SK-N-DZ (cell line): ENCODE results near the gene GCLM. TPM values are rescaled to one million over a fixed set of nuclear protein-coding genes. Genes with fewer than 3 reads are reported as not detected.
A peak's percentile ranks its signal among the peaks of the same experiment; 100 is the strongest.
"Not testable (repeated sequence)": the region's sequence is repeated elsewhere in the genome, so short reads cannot be mapped to it uniquely, and the experiment has no call there.

Experiments
- DNase-seq: peaks from one replicate; pipeline ENCODE4 v3.0.0-alpha.2; 2015; ENCODE audit warnings: low spot score
- polyA plus RNA-seq, 2 experiments: library from polyadenylated mRNA; depleted of rRNA; stranded (reverse); fragments of >200 nt; gene quantifications; 2 replicates each; pipeline ENCODE4 v1.2.3, GENCODE V29; 2014

The GCLM gene, protein sequence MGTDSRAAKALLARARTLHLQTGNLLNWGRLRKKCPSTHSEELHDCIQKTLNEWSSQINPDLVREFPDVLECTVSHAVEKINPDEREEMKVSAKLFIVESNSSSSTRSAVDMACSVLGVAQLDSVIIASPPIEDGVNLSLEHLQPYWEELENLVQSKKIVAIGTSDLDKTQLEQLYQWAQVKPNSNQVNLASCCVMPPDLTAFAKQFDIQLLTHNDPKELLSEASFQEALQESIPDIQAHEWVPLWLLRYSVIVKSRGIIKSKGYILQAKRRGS
- polyA plus RNA-seq (2014; cell fraction: cytosol; rRNA removed): 5.1 and 11.1 TPM in 2 replicates
- 1.4 and 1.7 TPM in 2 replicates for polyA plus RNA-seq (2014; cell fraction: nucleus; rRNA removed)

DNA sequence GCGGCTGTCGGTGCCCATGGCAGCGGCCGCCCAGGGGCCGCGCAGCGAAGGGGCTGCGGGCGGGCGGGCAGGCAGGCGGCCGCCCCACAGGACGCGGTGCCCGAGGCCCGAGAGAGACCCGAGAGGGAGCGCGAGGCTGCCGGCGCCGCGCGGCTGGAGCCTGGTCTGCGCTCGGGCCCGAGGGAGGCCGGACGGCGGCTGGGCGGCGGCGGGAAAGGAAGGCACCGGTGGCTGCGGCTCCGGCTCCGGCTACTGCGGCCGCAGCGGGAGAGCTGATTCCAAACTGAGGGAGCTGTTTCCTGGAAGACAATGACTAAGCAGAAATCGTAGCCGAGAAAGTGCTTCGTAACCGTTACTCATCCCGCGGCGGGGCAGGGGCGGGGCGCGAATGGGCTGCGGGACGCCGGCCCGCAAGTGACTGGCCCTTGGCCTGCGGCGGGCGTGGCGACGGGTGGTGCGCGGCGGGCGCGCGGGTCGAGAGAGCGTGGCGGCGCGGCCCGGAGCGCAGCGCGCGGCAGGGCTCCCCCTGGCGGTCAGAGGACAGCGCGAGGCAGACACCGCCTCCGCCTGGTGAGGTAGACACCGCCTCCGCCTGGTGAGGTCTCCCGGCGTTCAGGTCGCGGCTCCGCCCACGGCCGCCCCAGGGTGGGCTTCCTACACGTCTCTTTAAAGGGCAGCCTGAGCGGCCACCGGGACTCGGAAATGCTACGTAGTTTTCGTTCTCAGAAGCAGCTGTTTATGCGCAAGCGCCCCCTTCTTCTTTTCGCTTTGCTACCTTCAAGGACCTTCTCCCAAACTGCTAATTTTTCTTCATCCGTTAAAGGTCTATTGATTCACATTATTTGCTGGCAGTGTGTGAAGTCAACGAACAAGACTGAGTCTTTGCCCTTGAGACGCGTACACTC is at the start of gene GCLM:
Gene GCLM, minus strand, starts transcription at position 285 of the 905 bp plus-strand sequence. Its CDS starts 267 bp downstream, at position 18.
- DNase-seq: peak; percentile 88

DNA sequence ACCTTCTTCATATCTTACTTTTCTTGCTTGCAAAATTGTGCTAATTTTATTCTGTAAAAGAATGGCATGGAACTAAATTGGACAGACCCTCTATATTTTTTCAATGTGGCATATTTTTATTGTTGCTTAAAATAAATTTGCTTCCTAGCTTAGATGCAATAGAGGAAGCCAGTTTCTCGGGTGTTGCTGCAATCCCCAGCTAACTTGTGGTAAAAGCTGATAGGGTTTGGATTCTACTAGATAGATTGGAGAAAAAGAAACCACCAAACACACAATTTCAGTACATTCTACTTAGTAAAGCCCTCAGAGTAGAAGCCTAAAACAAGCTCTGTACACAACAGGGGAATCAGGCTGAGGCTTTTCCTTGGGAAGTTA is 49.5 kb upstream of the GCLM start:
- DNase-seq: no peak

DNA sequence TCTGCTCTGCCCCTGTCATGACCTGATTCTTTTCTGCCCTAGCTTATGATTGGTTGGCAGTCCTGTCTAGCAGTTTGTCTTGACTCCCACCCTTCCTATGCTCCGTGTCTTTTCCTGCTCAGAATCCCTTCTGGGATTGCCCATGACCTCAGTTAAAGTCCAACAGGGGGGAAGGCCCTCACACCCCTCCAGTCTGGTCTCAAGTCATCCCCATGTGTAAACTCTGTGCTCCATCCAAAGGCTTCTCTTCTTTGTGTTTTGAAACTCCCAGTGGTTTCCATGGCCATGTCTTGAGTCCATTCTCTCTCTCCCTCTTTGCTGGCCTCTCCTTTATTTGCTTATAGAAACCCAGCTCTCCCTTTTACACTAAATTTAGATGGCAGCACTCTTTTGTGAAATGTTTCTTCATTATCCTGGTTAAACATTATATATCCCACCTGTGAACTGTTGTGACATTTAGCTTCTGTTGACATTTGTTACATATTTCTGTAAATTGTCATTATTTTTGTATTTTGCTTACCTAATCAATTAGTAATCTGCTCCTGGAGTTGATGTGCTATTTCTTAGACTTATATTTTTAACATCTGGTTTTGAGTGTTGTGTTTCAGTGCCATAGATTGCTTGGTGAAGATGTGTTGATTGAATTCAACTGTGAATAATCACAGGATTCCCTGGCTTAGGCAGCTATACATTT is 48.9 kb upstream of the GCLM start:
- DNase-seq: no peak

DNA sequence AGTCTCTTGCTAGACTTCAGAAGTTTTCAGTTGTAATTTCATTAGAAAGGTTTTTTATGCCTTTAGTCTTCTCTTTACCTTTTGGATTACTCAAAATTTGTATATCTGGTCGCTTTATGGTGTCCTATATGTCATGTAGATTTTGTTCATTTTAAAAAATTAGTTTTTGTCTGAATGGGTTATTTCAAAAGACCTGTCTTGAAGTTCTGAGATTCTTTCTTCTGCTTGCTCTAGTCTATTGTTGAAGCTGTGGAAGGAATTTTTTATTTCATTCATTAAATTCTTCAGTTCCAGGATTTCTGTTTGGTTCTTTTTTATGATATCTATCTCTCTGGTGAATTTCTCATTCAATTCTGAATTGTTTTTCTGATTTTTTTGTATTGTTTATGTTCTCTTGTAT is 46.5 kb upstream of the GCLM start:
- DNase-seq: no peak

DNA sequence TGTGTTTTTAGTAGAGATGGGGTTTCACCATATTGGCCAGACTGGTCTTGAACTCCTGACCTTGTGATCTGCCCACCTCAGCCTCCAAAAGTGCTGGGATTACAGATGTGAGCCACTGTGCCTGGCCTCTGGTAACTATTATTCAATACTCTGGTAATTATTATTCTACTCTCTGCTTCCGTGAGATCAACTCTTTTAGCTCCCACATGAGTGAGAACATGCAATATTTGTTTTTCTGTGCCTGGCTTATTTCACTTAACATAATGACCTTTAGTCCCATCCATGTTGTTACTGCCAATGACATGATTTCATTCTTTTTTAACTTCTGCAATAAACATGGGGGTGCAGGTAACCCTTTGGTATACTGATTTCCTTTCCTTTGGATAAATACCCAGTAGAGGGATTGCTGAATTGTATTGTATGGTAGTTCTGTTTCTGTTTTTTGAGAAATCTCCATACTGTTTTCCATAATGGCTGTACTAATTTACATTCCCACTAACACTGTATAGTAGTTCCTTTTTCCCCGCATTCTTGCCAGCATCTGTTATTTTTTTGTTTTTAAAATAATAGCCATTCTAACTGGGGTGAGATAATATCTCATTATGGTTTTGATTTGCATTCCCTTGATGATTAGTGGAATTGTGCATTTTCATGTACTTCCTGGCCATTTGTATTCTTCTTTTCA is 37.9 kb upstream of the GCLM start:
- not testable (repeated sequence) for DNase-seq

DNA sequence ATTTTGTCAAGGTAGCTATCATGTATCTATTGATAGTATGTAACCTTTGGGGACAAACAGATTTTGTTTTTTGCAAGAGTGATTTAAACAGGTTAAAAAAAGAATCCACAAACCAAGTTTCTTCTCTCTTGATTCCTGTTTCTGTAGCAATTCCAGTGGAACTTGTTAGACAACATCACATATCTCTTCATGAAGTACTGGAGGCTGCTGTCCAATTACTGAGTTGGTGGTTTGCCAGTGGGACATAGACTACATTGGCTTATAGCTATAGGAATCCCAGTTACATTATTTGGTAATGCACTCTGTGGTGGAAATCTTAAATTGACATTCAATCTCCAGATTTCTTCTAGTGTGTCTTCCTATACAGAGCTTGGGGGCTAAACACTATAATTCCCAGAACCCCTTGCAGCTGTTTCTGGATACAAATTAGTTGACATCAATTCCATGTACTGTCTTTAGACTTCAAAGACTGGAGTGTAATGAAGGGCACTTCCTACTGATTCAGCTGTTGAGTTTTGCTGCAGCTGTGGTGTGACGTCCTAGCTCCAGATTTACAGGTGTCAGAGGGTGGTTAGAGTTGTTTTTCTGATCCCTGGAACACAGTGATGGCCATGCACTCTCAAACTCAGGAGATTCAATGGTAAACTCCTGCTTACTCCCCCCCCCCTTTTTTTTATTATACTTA is 29.4 kb upstream of the GCLM start:
- DNase-seq: no peak

DNA sequence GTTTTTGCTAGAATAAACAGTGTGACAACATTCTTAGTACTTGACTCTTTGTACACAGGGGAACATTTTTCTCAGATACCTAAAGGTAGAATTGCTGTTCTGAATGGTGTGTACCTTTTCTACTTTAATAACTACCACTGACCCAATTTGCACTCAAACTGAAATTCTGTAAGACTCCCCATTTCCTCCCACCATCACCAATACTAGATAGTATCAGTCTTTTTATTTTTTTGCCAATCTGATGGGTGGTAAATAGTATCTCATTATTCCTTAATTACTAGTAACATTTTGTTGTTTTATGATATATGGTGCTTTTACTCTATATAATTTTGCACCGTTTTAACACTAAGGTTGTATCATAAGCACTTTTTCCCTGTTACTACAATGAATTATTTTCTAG is 28.8 kb upstream of the GCLM start:
- no peak for DNase-seq

DNA sequence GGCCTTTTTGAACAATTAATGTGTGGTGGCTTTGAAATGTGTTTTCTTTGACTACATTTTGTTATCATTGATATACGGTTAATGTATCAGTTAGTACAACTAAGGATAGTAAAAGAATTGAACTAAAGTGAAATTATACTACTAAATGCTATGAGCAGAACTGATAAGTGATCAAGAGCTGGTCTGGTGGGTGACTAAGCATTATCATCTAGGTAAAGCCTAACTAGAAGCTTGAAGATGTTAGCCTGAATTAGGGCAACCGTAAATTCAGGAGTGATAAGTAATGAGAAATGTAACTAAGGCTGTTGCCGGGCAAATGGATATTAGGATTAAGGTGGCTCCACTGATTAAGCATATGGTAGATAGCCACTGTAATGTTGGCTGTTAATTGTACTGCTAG is 16.0 kb upstream of the GCLM start:
- DNase-seq: no peak

DNA sequence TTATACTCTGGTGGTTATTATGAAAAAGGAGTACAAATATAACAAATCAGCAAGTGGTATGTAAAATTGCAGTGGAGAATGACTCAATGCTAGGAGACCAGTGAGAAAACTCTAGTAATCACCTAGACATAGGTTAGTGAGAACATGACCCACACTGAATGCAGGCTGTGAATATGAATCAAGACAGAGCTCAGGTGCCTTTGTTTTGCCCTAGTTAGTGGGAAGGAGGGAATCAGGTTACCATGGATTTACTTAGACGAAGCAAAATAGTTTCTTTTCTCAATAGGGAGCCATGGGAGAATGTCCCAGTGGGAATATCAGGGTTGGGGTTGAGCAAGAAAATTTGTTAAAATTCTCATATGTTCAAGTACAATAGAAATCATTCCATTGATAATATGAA is 10.6 kb upstream of the GCLM start:
- DNase-seq: no peak

DNA sequence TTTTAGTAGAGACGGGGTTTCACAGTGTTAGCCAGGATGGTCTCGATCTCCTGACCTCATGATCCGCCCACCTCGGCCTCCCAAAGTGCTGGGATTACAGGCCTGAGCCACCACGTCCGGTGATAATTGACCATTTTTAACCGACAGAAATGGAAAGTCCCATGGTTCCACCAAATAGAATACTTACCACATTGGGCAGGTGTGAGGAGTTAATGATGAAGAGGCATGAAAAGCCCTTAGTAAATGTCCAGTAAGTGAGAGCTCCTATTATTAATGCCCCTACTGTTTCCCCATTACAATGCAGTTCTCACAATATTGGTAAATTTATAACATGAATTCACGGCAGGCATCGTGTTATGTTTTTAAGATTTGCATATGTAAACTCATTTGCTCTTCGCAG is 8.1 kb upstream of the GCLM start:
- no peak for DNase-seq

DNA sequence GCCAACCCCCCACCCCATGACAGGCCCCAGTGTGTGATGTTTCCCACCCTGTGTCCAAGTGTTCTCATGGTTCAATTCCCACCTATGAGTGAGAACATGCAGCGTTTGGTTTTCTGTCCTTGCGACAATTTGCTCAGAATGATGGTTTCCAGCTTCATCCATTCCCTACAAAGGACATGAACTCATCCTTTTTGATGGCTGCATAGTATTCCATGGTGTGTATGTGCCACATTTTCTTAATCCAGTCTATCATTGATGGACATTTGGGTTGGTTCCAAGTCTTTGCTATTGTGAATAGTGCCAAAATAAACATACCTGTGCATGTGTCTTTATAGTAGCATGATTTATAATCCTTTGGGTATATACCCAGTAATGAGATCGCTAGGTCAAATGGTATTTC is 1.6 kb upstream of the GCLM start:
- DNase-seq: not testable (repeated sequence)

DNA sequence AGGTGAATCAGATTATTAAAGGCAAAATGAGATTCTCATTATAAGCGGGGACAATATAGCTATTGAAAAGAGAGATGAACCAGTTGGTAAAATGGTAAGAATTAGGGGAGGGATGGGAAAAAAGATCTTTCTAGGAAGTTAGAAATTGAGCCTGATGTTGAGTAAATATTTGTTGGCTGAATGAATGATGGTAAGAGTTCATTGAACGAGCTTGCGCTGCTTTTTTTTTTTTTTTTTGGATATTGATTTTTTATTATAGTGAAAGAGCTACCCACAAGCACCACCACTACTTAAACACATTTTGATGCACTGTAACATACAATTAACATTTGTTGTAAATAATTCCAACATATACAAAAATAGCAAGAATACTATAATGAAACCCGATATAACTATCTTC is 1.1 kb upstream of the GCLM start:
- no peak for DNase-seq

DNA sequence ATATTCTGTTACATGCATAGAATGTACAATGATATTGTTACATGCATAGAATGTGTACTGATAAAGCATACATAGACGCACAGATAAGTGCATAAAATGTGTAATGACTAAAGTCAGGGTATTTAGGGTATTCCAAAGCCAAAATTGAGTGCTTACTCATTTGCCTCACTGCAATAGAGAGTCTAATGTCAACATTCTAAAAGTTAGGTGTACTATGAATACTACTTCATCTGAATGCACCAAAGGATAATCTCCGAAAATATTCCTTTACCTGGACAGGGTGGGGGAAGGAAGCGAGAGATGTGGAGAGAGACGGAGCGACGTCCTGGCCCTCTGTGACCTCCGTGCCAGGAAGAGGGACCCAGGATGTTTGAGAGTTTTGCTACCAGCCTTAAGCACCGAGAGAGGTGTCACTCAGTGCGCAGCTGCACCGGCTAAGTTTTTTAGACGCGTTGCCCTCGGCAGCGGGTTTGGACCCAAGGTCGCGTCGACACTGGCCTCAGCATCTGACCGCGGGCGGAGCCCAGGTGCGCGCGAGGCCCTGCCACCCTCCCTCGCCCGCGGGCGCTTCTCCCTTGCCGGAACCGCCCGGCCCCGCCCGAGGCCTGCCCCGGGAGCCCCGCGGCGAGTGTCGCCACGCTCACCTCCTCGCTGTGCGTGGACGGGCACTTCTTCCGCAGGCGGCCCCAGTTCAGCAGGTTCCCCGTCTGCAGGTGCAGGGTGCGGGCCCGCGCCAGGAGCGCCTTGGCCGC is 660 bp downstream of the GCLM start:
- DNase-seq: peak; percentile 1

DNA sequence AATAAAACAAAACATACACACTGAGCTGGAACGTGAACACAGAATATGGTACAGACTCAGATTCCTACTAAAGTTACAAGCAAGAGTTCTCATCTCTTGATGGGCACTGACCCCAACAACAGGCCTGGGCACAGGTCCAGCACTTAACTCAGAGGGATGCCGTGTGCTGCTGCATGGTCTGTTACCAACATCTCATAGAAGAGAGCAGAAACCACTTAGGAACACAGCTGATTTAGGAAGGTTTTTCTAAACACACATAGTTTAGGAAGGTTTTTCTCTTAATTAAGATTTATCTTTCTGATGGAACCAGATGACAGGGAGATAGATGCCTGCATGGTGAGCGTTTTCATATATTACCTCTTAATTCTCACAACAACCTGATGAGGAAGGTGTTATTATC is 1.5 kb downstream of the GCLM start:
- DNase-seq: peak; percentile 8

DNA sequence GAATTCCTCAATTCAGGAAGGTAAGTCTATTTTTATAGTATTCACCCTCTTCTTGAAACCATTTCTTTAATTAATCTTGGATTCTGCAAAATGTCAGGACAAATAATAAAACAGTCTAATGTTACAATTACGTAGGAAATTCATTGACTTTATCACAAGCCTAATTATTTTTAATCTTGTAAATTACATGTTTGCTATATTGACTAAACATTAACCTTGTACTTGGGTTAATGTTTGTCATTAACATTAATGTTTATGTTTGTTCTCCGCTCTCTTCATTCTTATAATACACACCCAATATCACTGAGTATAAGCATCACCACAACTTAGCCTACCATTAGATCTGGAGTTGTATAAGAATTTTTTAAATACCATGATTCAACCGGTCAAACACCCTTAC is 2.8 kb downstream of the GCLM start:
- DNase-seq: no peak

DNA sequence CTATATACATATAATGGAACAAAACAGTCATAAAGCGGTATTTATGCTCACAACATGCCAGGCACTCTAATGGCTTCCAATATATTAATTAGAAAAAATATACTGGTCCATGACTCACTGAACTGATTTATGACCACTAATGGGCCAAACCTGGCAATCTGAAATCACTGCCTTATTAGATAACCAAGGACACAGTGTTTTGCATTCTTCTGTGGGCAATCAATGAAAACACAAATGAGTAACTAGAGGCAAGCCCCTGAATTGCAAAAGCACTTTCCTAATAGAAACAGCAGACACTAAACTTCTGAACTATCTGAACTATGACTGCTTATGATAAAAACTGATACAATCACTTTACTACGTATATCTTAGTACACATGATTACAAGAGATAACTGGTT is 3.5 kb downstream of the GCLM start:
- DNase-seq: no peak

DNA sequence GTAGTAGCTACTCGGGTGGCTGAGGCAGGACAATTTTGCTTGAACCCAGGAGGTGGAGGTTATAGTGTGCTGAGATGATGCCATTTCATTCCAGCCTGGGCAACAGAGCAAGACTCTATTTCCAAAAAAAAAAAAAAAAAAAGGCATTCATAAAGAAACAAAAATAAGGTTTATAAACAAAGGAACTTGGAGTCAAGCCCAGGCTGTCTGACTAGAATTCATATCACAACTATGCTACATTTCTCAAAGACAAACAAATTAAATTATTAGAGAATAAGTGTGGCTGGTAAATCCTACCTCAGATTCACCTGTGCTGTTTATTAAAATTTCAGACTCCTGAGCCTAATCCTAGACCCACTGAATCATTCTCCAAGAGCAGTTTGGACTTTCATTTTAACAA is 4.2 kb downstream of the GCLM start:
- DNase-seq: no peak

DNA sequence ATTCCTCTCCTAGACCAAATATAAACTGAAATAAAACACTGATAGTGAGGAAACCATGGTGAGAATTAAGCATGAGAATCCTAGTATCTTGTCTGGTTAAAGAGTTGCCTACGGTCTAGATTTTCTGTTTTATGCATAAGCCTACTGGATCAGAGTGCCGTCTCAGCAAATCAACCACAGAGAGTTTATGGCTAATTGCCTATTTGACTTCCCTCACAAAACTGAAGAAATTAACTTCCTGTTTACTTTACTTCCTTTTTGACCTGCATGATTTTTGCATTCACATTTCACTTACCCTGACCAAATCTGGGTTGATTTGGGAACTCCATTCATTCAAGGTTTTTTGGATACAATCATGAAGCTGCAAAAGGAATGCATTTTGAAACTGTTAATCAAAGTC is 5.0 kb downstream of the GCLM start:
- DNase-seq: no peak

DNA sequence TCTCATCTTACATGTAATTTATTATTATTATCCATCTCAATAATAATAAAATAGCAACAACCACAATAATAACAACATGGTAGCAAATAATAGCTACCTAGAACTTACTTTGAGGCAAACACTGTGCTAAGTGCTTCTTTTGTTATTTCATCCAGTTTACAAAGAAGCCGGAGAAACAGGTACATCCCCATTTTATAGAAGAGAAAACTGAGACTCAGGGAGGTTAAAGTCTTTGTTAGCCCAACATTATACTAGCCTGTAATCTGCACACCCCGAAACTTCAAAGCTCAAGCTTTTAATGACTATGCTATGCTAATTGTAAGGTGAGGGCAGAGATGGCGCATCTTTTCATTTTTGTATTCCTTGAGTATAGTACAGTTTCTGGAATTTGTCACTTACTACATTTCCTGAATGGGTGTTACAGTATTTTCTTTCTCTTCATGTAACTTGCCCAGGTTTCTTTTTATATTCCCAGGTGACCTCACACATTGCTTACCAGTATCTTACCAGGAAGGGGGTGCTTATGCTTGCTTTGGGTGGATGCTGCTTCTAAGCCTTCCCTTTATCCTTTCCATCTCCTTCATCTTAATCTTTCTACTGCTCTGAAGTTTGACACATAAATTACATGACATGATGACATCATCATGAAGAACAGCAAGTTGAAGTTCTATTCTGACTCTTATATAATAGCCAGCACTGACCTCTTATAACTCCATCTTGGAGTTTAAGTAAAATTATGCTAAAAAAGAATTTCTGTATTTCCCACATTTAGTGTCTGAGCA is 8.3 kb downstream of the GCLM start:
- no peak for DNase-seq
